Measurements from ENCODE around the gene MMP20. TPM values are rescaled to one million over a fixed set of nuclear protein-coding genes. Genes with fewer than 3 reads are reported as not detected.

Gene MMP20
- polyA plus RNA-seq, 3 donors: not detected

GRCh38 chr11:102539567-102539966 lies 85.6 kb downstream of the MMP20 start:
- Histone ChIP-seq H3K4me3 (replicated peaks in 1 of 3; ENCODE audit: low read depth in 2 of 3, low read length in 3 of 3) (no peak overlapping the region), H3K9ac (ENCODE audit: insufficient read depth, low read length, poor library complexity, severe bottlenecking) (no peak overlapping the region), H3K4me1 (ENCODE audit: control insufficient read depth in 1 of 2, insufficient read depth in 2 of 2, low read length in 2 of 2) (no peaks in the 10 kb centered on the region), H3K27me3 (ENCODE audit: control insufficient read depth in 2 of 2, insufficient read depth in 2 of 2, low read length in 2 of 2) (no peaks in the 10 kb centered on the region), H3K36me3 (replicated peaks in 1 of 2; ENCODE audit: control insufficient read depth in 1 of 2, insufficient read depth in 2 of 2, low read length in 2 of 2) (no peaks in the 10 kb centered on the region), H4K20me1 (ENCODE audit: insufficient read depth, low read length) (no peaks in the 10 kb centered on the region), H3K27ac (ENCODE audit: low read depth in 1 of 2, low read length in 2 of 2) (no peak overlapping the region), H3K9me3 (replicated peaks in 1 of 2; ENCODE audit: control insufficient read depth in 1 of 2, insufficient read depth in 1 of 2, low read length in 2 of 2) (no peaks in the 10 kb centered on the region), H2AFZ (ENCODE audit: insufficient read depth, low read depth, low read length, poor library complexity, severe bottlenecking) (no peak overlapping the region), H3K4me2 (replicated peaks; ENCODE audit: extremely low read depth, low read length, poor library complexity, severe bottlenecking) (no peak overlapping the region), H3K79me2 (ENCODE audit: insufficient read depth, low read length) (no peaks in the 10 kb centered on the region)
- Mint-ChIP-seq H3K27me3 (ENCODE audit: low read depth in 3 of 3) (peaks cover under 1 to 1% (median 1%) of the 10 kb centered on the region in 3 donors), H3K36me3 (no peaks in the 10 kb centered on the region), H3K4me3 (no peak overlapping the region), H3K9me3 (peaks cover 0 to 5% (median 0%) of the 10 kb centered on the region in 7 donors), H3K27ac (no peak overlapping the region), H3K4me1 (peaks cover 3% of the 10 kb centered on the region)
- intact Hi-C loops (cut with micrococcal nuclease): no loop called here
- DNase-seq: no peak
- TF ChIP-seq, protein P1, sequence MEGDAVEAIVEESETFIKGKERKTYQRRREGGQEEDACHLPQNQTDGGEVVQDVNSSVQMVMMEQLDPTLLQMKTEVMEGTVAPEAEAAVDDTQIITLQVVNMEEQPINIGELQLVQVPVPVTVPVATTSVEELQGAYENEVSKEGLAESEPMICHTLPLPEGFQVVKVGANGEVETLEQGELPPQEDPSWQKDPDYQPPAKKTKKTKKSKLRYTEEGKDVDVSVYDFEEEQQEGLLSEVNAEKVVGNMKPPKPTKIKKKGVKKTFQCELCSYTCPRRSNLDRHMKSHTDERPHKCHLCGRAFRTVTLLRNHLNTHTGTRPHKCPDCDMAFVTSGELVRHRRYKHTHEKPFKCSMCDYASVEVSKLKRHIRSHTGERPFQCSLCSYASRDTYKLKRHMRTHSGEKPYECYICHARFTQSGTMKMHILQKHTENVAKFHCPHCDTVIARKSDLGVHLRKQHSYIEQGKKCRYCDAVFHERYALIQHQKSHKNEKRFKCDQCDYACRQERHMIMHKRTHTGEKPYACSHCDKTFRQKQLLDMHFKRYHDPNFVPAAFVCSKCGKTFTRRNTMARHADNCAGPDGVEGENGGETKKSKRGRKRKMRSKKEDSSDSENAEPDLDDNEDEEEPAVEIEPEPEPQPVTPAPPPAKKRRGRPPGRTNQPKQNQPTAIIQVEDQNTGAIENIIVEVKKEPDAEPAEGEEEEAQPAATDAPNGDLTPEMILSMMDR (IDR thresholded peaks at IDR 0.05): no peak
- no CpG with 5 or more reads among the region's 2 CpGs for WGBS (ENCODE audit: insufficient coverage)

GRCh38 chr11:102538932-102539331 lies 86.2 kb downstream of the MMP20 start:
- TF ChIP-seq, protein P1 (IDR thresholded peaks at IDR 0.05): no peak
- Histone ChIP-seq H3K27ac (ENCODE audit: low read depth in 1 of 2, low read length in 2 of 2) (no peak overlapping the region), H3K4me2 (replicated peaks; ENCODE audit: extremely low read depth, low read length, poor library complexity, severe bottlenecking) (no peak overlapping the region), H3K36me3 (replicated peaks in 1 of 2; ENCODE audit: control insufficient read depth in 1 of 2, insufficient read depth in 2 of 2, low read length in 2 of 2) (no peaks in the 10 kb centered on the region), H3K4me1 (ENCODE audit: control insufficient read depth in 1 of 2, insufficient read depth in 2 of 2, low read length in 2 of 2) (no peaks in the 10 kb centered on the region), H3K79me2 (ENCODE audit: insufficient read depth, low read length) (no peaks in the 10 kb centered on the region), H2AFZ (ENCODE audit: insufficient read depth, low read depth, low read length, poor library complexity, severe bottlenecking) (no peak overlapping the region), H3K9ac (ENCODE audit: insufficient read depth, low read length, poor library complexity, severe bottlenecking) (no peak overlapping the region), H3K27me3 (ENCODE audit: control insufficient read depth in 2 of 2, insufficient read depth in 2 of 2, low read length in 2 of 2) (no peaks in the 10 kb centered on the region), H4K20me1 (ENCODE audit: insufficient read depth, low read length) (no peaks in the 10 kb centered on the region), H3K9me3 (replicated peaks in 1 of 2; ENCODE audit: control insufficient read depth in 1 of 2, insufficient read depth in 1 of 2, low read length in 2 of 2) (no peaks in the 10 kb centered on the region), H3K4me3 (replicated peaks in 1 of 3; ENCODE audit: low read depth in 2 of 3, low read length in 3 of 3) (no peak overlapping the region)
- Mint-ChIP-seq H3K27me3 (ENCODE audit: low read depth in 3 of 3) (peaks cover 1 to 2% (median 1%) of the 10 kb centered on the region in 3 donors), H3K4me1 (peaks cover 3% of the 10 kb centered on the region), H3K36me3 (no peaks in the 10 kb centered on the region), H3K27ac (no peak overlapping the region), H3K4me3 (no peak overlapping the region), H3K9me3 (peaks cover 0 to 3% (median 0%) of the 10 kb centered on the region in 7 donors)
- no peak for DNase-seq
- intact Hi-C loops (cut with micrococcal nuclease): no loop called here
- WGBS (ENCODE audit: insufficient coverage): 91% methylated on average over 3 of the region's 4 CpGs

Measured in CD14-positive monocyte (primary cell).